Upper lobe of left lung (tissue), 6 donors: ENCODE measurements around the gene PHAF1. TPM values are rescaled to one million over a fixed set of nuclear protein-coding genes. Genes with fewer than 3 reads are reported as not detected.
A peak's percentile ranks its signal among the peaks of the same experiment; 100 is the strongest.

Experiments
- ATAC-seq, 2 donors: fragments of 200-7000 bp; cut with Tn5 transposase; one replicate each; pipeline ENCODE4 v1.9.1; 2022; ENCODE audit warnings: mild to moderate bottlenecking in 2 of 2, moderate library complexity in 2 of 2; ENCODE audit not compliant: low FRiP score in 2 of 2
- DNase-seq, 2 donors: peaks; one replicate each; pipeline ENCODE4 v3.0.0-alpha.2; 2019 to 2020
- H3K27ac ChIP-seq, 4 donors: fragments of 200-600 bp; sonication (generic); one replicate each; pipeline ENCODE4 v1.5.1; 2016 to 2019
- H3K27me3 ChIP-seq, 4 donors: fragments of 200-600 bp; sonication (generic); one replicate each; pipeline ENCODE4 v1.5.1; 2017 to 2019
- H3K36me3 ChIP-seq, 4 donors: fragments of 200-600 bp; sonication (generic); one replicate each; pipeline ENCODE4 v1.5.1; 2016 to 2019
- H3K4me1 ChIP-seq, 4 donors: fragments of 200-600 bp; sonication (generic); one replicate each; pipeline ENCODE4 v1.5.1; 2018 to 2019
- H3K4me3 ChIP-seq, 4 donors: fragments of 200-600 bp; sonication (generic); one replicate each; pipeline ENCODE4 v1.5.1; 2017 to 2019; ENCODE audit warnings: mild to moderate bottlenecking in 2 of 4, moderate library complexity in 1 of 4
- H3K9me3 ChIP-seq, 4 donors: fragments of 200-600 bp; sonication (generic); one replicate each; pipeline ENCODE4 v1.5.1; 2018 to 2019
- EP300 ChIP-seq, 4 donors: sonication (generic); formaldehyde crosslinking; IDR thresholded peaks; one replicate each; pipeline ENCODE4 v1.5.1; 2017; ENCODE audit warnings: antibody characterized with exemption in 4 of 4, control low read depth in 2 of 4
- POLR2A ChIP-seq, 4 donors: fragments of 450-650 bp; IDR thresholded peaks; one replicate each; pipeline ENCODE4 v1.5.1; 2016 to 2017; ENCODE audit warnings: antibody characterized with exemption in 4 of 4, mild to moderate bottlenecking in 2 of 4
- POLR2AphosphoS5 ChIP-seq, 2 donors: sonication (generic); formaldehyde crosslinking; IDR thresholded peaks; one replicate each; pipeline ENCODE4 v1.5.1; 2017; ENCODE audit warnings: antibody characterized with exemption in 2 of 2
- WGBS, 2 donors: methylation state at CpG; one replicate each; pipeline ENCODE4 v1.1.5; 2017 to 2018; 5-methylcytosine and 5-hydroxymethylcytosine counted together
- total RNA-seq, 6 donors: library from RNA; depleted of rRNA in 4 of 6; stranded (reverse); fragments of >200 nt in 4 of 6; gene quantifications; one replicate each; pipeline versions ENCODE4 v1.1.0 to v1.2.1, GENCODE V29; 2016 to 2021
- TF ChIP-seq, protein P1 (sequence below), 6 experiments: fragments of 450-650 bp in 4 of 6; fragments of 200-600 bp in 2 of 6; sonication (generic) in 2 of 6; IDR thresholded peaks; one replicate each; pipeline ENCODE4 v1.5.1; 2016 to 2019; ENCODE audit warnings: antibody characterized with exemption in 6 of 6
- donor health status: DM: no; HTN: no; CAD: no; lungs with moderate emphysema.
- donor health status: DM: no; HTN: yes; CAD: no; lungs with severe emphysema.

PHAF1 gene
- total RNA-seq, 6 donors from 2014 or later: 16.0 to 32.3 (median 21.9) TPM

DNA sequence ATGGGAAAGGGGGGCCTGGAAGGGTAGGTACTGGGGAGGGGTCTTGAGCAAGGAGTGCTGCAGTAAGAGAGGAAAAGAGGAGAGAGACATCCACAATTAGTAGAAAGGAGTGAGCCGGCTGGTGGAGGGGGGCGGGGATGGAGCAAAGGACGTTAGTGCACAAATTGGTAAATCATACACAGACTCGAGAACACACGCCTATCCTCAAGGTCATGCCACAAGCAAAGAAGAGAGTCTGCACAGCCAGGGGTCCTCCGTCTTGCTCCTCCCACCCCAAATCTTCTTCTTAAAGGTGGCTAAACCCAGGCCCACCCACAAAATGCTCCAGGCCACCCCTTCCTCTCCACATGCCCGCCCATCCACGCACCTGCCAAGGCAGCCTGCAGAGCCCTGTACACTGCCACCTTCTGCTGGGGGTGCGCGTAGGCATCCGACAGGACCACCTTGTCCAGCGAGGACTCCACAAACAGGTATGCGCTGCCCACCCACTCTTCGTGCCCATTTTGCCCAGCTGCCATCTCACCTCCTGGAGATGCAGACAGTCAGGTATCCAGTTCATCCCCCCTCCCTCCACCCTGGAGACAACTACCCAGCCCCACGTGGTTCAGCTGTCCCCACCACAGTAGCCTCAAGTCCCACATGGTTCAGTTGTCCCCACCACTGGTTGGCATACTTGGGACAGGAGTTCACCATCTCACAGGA is 46.6 kb downstream of the PHAF1 start:
- Histone ChIP-seq H3K27me3 (no peaks in the 10 kb centered on the region), H3K9me3 (no peaks in the 10 kb centered on the region), H3K4me1 (peaks cover 28 to 53% (median 37%) of the 10 kb centered on the region in 4 donors), H3K27ac (no peak overlapping the region), H3K4me3 (no peak overlapping the region), H3K36me3 (no peaks in the 10 kb centered on the region)
- DNase-seq: no peak
- ATAC-seq: no peak
- 68 to 79% methylated on average over 15 of the region's 15 CpGs for WGBS, 2 donors
- TF ChIP-seq POLR2A (IDR thresholded peaks at IDR 0.05) (no peak), EP300 (IDR thresholded peaks at IDR 0.05) (no peak), POLR2AphosphoS5 (IDR thresholded peaks at IDR 0.05) (no peak)
- TF ChIP-seq, protein P1, sequence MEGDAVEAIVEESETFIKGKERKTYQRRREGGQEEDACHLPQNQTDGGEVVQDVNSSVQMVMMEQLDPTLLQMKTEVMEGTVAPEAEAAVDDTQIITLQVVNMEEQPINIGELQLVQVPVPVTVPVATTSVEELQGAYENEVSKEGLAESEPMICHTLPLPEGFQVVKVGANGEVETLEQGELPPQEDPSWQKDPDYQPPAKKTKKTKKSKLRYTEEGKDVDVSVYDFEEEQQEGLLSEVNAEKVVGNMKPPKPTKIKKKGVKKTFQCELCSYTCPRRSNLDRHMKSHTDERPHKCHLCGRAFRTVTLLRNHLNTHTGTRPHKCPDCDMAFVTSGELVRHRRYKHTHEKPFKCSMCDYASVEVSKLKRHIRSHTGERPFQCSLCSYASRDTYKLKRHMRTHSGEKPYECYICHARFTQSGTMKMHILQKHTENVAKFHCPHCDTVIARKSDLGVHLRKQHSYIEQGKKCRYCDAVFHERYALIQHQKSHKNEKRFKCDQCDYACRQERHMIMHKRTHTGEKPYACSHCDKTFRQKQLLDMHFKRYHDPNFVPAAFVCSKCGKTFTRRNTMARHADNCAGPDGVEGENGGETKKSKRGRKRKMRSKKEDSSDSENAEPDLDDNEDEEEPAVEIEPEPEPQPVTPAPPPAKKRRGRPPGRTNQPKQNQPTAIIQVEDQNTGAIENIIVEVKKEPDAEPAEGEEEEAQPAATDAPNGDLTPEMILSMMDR (IDR thresholded peaks at IDR 0.05): no peak

- TF ChIP-seq EP300 (IDR thresholded peaks at IDR 0.05) (no peak), POLR2AphosphoS5 (IDR thresholded peaks at IDR 0.05) (no peak)
- WGBS, 2 donors: 82 to 83% methylated on average over 6 to 7 of the region's 7 CpGs
- Histone ChIP-seq H3K27me3 (no peaks in the 10 kb centered on the region), H3K9me3 (no peaks in the 10 kb centered on the region), H3K4me1 (peaks cover 36 to 59% (median 43%) of the 10 kb centered on the region in 4 donors), H3K36me3 (no peaks in the 10 kb centered on the region), H3K27ac (no peak overlapping the region), H3K4me3 (no peak overlapping the region)
- ATAC-seq (no peak), DNase-seq (no peak)
These were observed 47.5 kb downstream of the PHAF1 start for GRCh38 chr16:67157106-67157748.

GRCh38 chr16:67157892-67158635 is 48.3 kb downstream of the PHAF1 start:
- Histone ChIP-seq H3K27ac (peak overlapping the region in 2 of 4 donors; percentile 86 to 92), H3K36me3 (no peaks in the 10 kb centered on the region), H3K4me1 (peaks cover 44 to 67% (median 50%) of the 10 kb centered on the region in 4 donors), H3K4me3 (peak overlapping the region in 1 of 4 donors; percentile 79), H3K9me3 (no peaks in the 10 kb centered on the region), H3K27me3 (peaks cover 0 to 5% (median 0%) of the 10 kb centered on the region in 4 donors)
- DNase-seq: no peak
- 73 to 81% methylated on average over 7 of the region's 7 CpGs for WGBS, 2 donors
- no peak for TF ChIP-seq POLR2A (IDR thresholded peaks at IDR 0.05)
- ATAC-seq: no peak

- no peak for TF ChIP-seq POLR2AphosphoS5 (IDR thresholded peaks at IDR 0.05)
- TF ChIP-seq POLR2A (IDR thresholded peaks at IDR 0.05): peak in 1 of 4 donors; percentile 9
- Histone ChIP-seq H3K9me3 (no peaks in the 10 kb centered on the region), H3K27me3 (peaks cover 0 to 10% (median under 1%) of the 10 kb centered on the region in 4 donors), H3K27ac (peak overlapping the region; percentile 84 to 94 (median 89)), H3K4me1 (peaks cover 53 to 76% (median 59%) of the 10 kb centered on the region in 4 donors), H3K36me3 (no peaks in the 10 kb centered on the region), H3K4me3 (peak overlapping the region; percentile 79 to 99 (median 86))
- ATAC-seq: peak in 1 of 2 donors; percentile 30
- 8 to 14% methylated on average over 8 to 27 of the region's 34 CpGs for WGBS, 2 donors
- peak; percentile 75 to 81 for DNase-seq
These were observed 49.2 kb downstream of the PHAF1 start for GRCh38 chr16:67158637-67159600.

DNA sequence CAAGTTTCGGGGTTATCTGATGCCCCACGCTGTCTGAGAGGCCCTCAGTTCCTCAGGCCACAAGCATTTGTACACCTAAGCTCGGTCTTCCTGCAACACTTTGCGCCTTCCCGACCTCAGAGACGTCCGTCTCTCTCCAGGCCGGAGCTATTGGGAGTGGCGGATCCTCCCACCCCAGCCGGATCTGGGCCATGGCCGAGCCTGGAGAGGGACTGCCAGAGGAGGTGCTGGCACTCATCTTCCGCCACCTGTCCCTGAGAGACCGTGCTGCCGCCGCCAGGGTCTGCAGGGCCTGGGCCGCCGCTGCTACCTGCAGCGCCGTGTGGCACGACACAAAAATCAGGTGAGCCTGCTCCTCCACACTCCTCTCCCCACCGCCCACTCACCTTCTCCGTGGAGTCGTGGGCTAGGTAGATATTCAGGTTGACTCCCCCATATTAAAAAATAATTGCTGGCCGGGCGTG is 51.9 kb downstream of the PHAF1 start:
- no peak for ATAC-seq
- Histone ChIP-seq H3K9me3 (no peaks in the 10 kb centered on the region), H3K27me3 (peaks cover 0 to 27% (median 10%) of the 10 kb centered on the region in 4 donors), H3K4me1 (peaks cover 55 to 75% (median 65%) of the 10 kb centered on the region in 4 donors), H3K4me3 (peak overlapping the region in 3 of 4 donors; percentile 79 to 99 (median 82)), H3K36me3 (no peaks in the 10 kb centered on the region), H3K27ac (no peak overlapping the region)
- TF ChIP-seq EP300 (IDR thresholded peaks at IDR 0.05) (no peak), POLR2AphosphoS5 (IDR thresholded peaks at IDR 0.05) (no peak), POLR2A (IDR thresholded peaks at IDR 0.05) (no peak)
- TF ChIP-seq, protein P1 (IDR thresholded peaks at IDR 0.05): no peak
- WGBS, 2 donors: 53 to 63% methylated on average over 18 to 25 of the region's 25 CpGs
- peak in 1 of 2 donors; percentile 74 for DNase-seq
